Keratinocyte (primary cell): ENCODE data around the gene MOV10L1. TPM values are rescaled to one million over a fixed set of nuclear protein-coding genes. Genes with fewer than 3 reads are reported as not detected.

Source experiments
- DNase-seq: peaks from one replicate; pipeline ENCODE4 v3.0.0-alpha.2; 2011; ENCODE audit warnings: low read depth, missing footprints, low spot score
- FAIRE-seq: peaks from 2 replicates; lab custom pipeline; 2011; peaks lifted over from hg19 to GRCh38; lab: Jason Lieb, UNC
- H2AFZ ChIP-seq: 2 replicates; pipeline ENCODE4 v1.6.0; 2012; ENCODE audit warnings: low read length, control low read depth, inconsistent platforms; ENCODE audit not compliant: control insufficient read depth
- H3K27ac ChIP-seq: 2 replicates; pipeline ENCODE4 v1.5.1; 2011; ENCODE audit warnings: low read length; ENCODE audit not compliant: control insufficient read depth, insufficient read depth
- H3K27me3 ChIP-seq: 3 replicates; pipeline ENCODE4 v1.6.0; 2011; ENCODE audit warnings: low read length; ENCODE audit not compliant: control insufficient read depth, insufficient read depth; ENCODE audit errors: extremely low read depth
- H3K36me3 ChIP-seq, 2 experiments: 2 replicates in 1 of 2; 3 replicates in 1 of 2; pipeline ENCODE4 v1.5.1; 2011; ENCODE audit warnings: low read length in 2 of 2, mild to moderate bottlenecking in 1 of 2; ENCODE audit not compliant: control insufficient read depth in 2 of 2, insufficient read depth in 2 of 2; ENCODE audit errors: extremely low read depth in 1 of 2
- H3K4me1 ChIP-seq: 3 replicates; pipeline ENCODE4 v1.5.1; 2011; ENCODE audit warnings: low read length; ENCODE audit not compliant: control insufficient read depth, insufficient read depth; ENCODE audit errors: extremely low read depth
- H3K4me2 ChIP-seq: 3 replicates; pipeline ENCODE4 v1.6.0; 2011; ENCODE audit warnings: low read depth, low read length; ENCODE audit not compliant: control insufficient read depth, insufficient read depth; ENCODE audit errors: extremely low read depth
- H3K4me3 ChIP-seq, 3 experiments: fragments of 200-600 bp in 1 of 3; sonication (generic) in 1 of 3; 2 replicates in 2 of 3; 3 replicates in 1 of 3; pipeline ENCODE4 v1.5.1; 2011 to 2016; ENCODE audit warnings: low read length in 3 of 3, mild to moderate bottlenecking in 3 of 3, control low read depth in 2 of 3, inconsistent platforms in 1 of 3, low read depth in 1 of 3, mixed read lengths in 1 of 3, mixed run types in 1 of 3, moderate library complexity in 1 of 3; ENCODE audit not compliant: control insufficient read depth in 2 of 3, insufficient read depth in 2 of 3; ENCODE audit errors: extremely low read depth in 1 of 3
- H3K79me2 ChIP-seq: 2 replicates; pipeline ENCODE4 v1.6.0; 2012; ENCODE audit warnings: low read length; ENCODE audit not compliant: control insufficient read depth, insufficient read depth
- H3K9ac ChIP-seq: 3 replicates; pipeline ENCODE4 v1.6.0; 2011; ENCODE audit warnings: low read length; ENCODE audit not compliant: control insufficient read depth, insufficient read depth; ENCODE audit errors: extremely low read depth
- H3K9me1 ChIP-seq: 3 replicates; pipeline ENCODE4 v1.6.0; 2011; ENCODE audit warnings: low read length; ENCODE audit not compliant: control insufficient read depth, insufficient read depth; ENCODE audit errors: extremely low read depth
- H3K9me3 ChIP-seq: 2 replicates; pipeline ENCODE4 v1.5.1; 2012; ENCODE audit warnings: low read depth, low read length; ENCODE audit not compliant: control insufficient read depth
- H4K20me1 ChIP-seq: 3 replicates; pipeline ENCODE4 v1.6.0; 2011; ENCODE audit warnings: low read length; ENCODE audit not compliant: control insufficient read depth, insufficient read depth; ENCODE audit errors: extremely low read depth
- CTCF ChIP-seq, 3 experiments: IDR thresholded peaks in 1 of 3; conservative IDR thresholded peaks in 1 of 3; optimal IDR thresholded peaks in 1 of 3; 2 replicates in 2 of 3; 3 replicates in 1 of 3; pipeline versions ENCODE3 to v1.5.1; 2011; ENCODE audit warnings: low read length in 3 of 3, mild to moderate bottlenecking in 3 of 3, moderate library complexity in 2 of 3, control low read depth in 1 of 3, inconsistent platforms in 1 of 3; ENCODE audit not compliant: insufficient read depth in 2 of 3; ENCODE audit errors: extremely low read depth in 1 of 3
- EZH2 ChIP-seq: IDR thresholded peaks from one replicate; pipeline ENCODE4 v1.6.1; 2012; ENCODE audit warnings: inconsistent platforms, mild to moderate bottlenecking, low read length, moderate library complexity
- dilution Hi-C: fragments of 300-500 bp; cut with MboI; formaldehyde crosslinking; loops from one replicate; pipeline ENCODE4 v1.7.0; 2020; ENCODE audit warnings: low sequenced_read_pairs; ENCODE audit not compliant: extremely low pct_ligation_motif_present
- polyA plus RNA-seq, 5 experiments: library from polyadenylated mRNA; depleted of rRNA in 3 of 5; stranded (reverse) in 3 of 5; stranded (forward) in 1 of 5; unstranded in 1 of 5; fragments of >200 nt; gene quantifications; 1 replicate in 1 of 5; 2 replicates in 3 of 5; 3 replicates in 1 of 5; pipeline versions ENCODE4 v1.2.1 to v1.2.3, GENCODE V29; 2011 to 2012; ENCODE audit warnings: missing spikeins in 2 of 5, low read depth in 1 of 5, low replicate concordance in 1 of 5

The MOV10L1 gene
- polyA plus RNA-seq, 1 donor (not counting 4 experiments of a cell fraction or from before 2014, with no cell fraction given): not detected

GRCh38 chr22:50176850-50177536 is 87.2 kb downstream of the MOV10L1 start:
- Histone ChIP-seq H4K20me1 (no peaks in the 10 kb centered on the region), H3K27me3 (no peaks in the 10 kb centered on the region), H3K36me3 (no peaks in the 10 kb centered on the region), H3K4me3 (no peak overlapping the region), H3K9ac (no peak overlapping the region), H3K9me3 (no peaks in the 10 kb centered on the region), H3K9me1 (no peaks in the 10 kb centered on the region), H3K79me2 (no peaks in the 10 kb centered on the region), H3K4me1 (no peaks in the 10 kb centered on the region), H3K4me2 (no peak overlapping the region), H3K27ac (no peak overlapping the region), H2AFZ (no peak overlapping the region)
- no peak for DNase-seq
- no peak for FAIRE-seq
- dilution Hi-C loops: no loop called here
- TF ChIP-seq EZH2 (no peak), CTCF (optimal IDR thresholded peaks at IDR 0.05 in 1 of 3, IDR thresholded peaks at IDR 0.05 in 1 of 3, conservative IDR thresholded peaks at IDR 0.05 in 1 of 3; ENCODE audit: extremely low read depth in 1 of 3, insufficient read depth in 2 of 3, low read length in 3 of 3) (no peak)

- no peak for TF ChIP-seq CTCF (optimal IDR thresholded peaks at IDR 0.05 in 1 of 3, IDR thresholded peaks at IDR 0.05 in 1 of 3, conservative IDR thresholded peaks at IDR 0.05 in 1 of 3; ENCODE audit: extremely low read depth in 1 of 3, insufficient read depth in 2 of 3, low read length in 3 of 3)
- TF ChIP-seq EZH2: no peak
- no peaks in the 10 kb centered on the region for H3K27me3 ChIP-seq
- no peak overlapping the region for H2AFZ ChIP-seq
- FAIRE-seq (no peak), DNase-seq (no peak)
- no peaks in the 10 kb centered on the region for H3K9me3 ChIP-seq
- H3K9ac ChIP-seq: no peak overlapping the region
- H4K20me1 ChIP-seq: no peaks in the 10 kb centered on the region
- H3K9me1 ChIP-seq: no peaks in the 10 kb centered on the region
- no peaks in the 10 kb centered on the region for H3K4me1 ChIP-seq
- no peak overlapping the region for H3K4me2 ChIP-seq
- no peak overlapping the region for H3K4me3 ChIP-seq
- H3K36me3 ChIP-seq: no peaks in the 10 kb centered on the region
- H3K79me2 ChIP-seq: no peaks in the 10 kb centered on the region
- no peak overlapping the region for H3K27ac ChIP-seq
- dilution Hi-C loops: no loop called here
Measured at GRCh38 chr22:50177537-50178470, 88.0 kb downstream of the MOV10L1 start.
